Forelimb muscle (tissue), 1 donor: ENCODE results near the gene SLC37A3. TPM values are rescaled to one million over a fixed set of nuclear protein-coding genes. Genes with fewer than 3 reads are reported as not detected.

Experiments
- DNase-seq: peaks from one replicate; pipeline ENCODE4 v3.0.0-alpha.2; 2013; ENCODE audit warnings: low read depth
- polyA plus RNA-seq: library from polyadenylated mRNA; unstranded; fragments of 120-200 nt; gene quantifications from one replicate; pipeline ENCODE4 v1.2.1, GENCODE V29; 2013; ENCODE audit not compliant: insufficient read length

SLC37A3 gene
- polyA plus RNA-seq, 1 donor = 26.4 TPM

- DNase-seq = no peak
Measured at GRCh38 chr7:140400381-140400780, 2.1 kb upstream of the SLC37A3 start.

GRCh38 chr7:140398821-140399220 is 491 bp upstream of the SLC37A3 start:
- DNase-seq = no peak

DNA sequence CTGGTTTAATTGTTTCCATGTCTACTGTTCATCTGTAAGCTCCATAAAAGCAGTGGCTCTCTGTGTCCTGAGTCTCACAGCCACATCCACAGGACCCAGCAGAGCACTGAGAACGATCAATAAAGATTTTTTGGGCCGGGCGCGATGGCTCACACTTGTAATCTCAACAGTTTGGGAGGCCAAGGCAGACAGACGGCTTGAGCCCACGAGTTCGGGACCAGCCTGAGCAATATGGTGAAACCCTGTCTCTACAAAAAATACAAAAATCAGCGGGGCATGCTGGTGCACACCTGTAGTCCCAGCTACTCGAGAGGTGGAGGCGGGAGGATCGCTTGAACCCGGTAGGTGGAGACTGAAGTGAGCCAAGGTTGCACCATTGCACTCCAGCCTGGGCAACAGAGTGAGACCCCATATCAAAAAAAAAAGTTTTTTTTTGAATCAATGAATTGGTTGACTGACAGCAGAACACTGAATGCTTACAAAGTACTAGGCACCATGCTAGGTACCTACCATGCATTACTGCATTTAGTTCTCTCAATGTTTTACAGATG is 4.5 kb downstream of the SLC37A3 start:
- no peak for DNase-seq

DNA sequence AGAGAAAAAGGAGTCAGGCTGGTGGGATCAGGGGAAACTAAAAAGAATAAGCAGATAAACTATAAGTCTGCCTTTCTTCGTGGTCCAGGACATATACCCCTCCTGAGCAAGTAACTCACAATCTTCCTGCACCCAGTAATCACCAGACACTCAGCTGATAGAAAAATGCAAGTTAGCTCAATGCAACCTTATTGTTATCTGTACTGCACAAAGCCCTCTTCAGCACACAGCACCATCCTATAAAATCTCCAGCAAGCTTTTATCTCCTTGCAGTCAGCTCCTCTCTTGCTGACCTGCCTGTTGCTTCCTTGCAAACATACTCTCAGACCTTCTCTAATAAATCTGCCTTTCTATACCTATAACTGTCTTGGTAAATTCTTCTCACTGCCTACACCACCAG is 6.7 kb downstream of the SLC37A3 start:
- DNase-seq = no peak

DNA sequence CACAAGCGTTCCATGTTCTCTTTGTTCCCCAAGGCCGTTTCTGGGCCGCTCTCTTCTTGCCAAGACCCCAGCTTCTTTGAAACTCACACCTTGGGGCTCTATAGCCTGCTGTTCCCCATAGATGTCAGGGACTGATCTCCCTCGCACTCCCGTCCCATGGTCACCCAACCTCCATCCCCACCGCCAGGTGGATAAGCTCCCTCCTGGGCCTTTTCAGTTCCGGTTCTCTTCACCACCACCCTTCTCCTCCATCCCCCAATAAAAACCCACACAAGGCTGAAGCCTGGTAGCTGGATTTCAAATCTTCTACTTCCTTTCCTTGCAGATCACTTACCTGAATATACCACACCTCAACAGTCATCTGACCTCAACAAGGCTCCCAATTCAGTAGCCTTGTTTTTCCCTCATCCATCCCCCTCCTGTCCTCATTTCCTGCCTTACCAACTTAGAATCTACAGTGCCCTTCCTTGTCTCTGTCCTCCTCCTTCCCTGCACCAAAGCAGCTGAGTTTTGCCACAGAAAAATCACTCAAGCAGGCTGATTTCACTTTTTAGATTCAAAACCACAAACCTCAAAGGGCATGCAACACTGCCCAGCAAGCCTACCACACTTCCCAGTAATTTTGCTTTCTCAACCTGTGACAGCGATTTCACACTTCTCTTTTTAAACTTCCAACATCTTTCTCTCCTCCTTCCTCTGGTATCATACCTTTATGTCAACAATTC is 7.7 kb downstream of the SLC37A3 start:
- DNase-seq = no peak

DNA sequence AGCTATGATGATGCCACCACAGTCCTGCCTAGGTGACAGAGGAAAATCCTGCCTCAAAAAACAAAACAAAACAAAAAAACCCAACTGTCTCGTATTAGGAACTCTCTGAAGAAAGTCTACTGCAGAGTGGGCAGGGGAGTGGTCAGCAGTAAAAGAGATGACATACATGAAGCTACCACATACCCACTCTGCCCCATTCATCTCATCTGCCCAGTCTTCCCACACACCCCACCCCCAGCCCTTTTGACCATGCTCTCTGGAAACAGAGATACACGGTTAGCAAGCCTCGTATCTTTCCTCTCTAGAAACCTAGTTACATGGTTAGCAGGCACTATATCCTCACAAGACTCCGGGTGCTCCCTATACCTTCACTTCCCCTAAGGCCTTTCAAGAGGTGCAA is 8.3 kb downstream of the SLC37A3 start:
- DNase-seq = no peak

DNA sequence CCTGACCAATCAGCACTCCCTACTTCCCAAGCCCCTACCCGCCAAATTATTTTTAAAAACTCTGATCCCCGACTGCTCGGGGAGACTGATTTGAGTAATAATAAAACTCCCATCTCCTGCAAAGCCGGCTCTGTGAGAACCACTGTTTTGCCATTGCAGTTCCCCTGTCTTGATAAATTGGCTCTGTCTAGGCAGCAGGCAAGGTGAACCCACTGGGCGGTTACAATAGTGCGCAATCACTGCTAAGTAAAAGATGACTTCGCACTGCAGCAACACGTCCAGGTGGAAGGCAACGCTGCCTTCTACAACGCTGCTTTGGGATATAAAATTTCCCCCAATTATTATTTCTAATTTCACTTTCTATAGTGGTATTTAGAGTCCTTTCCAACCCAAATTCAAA is 8.9 kb downstream of the SLC37A3 start:
- DNase-seq = no peak

DNA sequence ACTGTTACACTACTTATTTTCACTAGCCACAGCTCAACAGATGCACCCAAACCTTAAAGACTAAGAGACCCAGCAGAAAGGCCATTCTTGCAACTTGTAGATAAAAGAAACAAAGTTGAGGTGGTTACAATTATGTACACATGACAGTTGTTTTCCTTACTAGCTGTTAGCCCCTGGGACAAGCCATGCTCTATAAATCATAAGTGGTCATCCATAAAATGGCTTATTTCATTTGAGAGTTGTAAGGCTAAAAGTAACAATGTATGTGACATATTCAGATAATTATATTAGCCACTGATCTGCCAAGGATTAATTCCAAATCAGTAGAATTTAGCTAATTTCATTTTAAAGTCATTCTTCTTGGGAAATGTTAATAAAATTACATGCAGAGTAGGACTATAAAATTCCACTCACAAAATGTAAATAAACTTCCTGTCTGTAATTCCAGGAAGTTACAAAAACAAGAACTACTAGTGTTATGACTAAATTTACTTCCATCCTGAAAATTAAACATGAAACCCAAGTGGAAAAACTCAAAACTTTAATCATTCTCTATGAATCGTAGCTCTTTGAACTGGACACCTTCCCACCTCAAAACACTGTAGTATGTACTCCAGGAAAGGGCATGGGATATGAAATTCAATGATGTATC is 13.3 kb downstream of the SLC37A3 start:
- DNase-seq = no peak

DNA sequence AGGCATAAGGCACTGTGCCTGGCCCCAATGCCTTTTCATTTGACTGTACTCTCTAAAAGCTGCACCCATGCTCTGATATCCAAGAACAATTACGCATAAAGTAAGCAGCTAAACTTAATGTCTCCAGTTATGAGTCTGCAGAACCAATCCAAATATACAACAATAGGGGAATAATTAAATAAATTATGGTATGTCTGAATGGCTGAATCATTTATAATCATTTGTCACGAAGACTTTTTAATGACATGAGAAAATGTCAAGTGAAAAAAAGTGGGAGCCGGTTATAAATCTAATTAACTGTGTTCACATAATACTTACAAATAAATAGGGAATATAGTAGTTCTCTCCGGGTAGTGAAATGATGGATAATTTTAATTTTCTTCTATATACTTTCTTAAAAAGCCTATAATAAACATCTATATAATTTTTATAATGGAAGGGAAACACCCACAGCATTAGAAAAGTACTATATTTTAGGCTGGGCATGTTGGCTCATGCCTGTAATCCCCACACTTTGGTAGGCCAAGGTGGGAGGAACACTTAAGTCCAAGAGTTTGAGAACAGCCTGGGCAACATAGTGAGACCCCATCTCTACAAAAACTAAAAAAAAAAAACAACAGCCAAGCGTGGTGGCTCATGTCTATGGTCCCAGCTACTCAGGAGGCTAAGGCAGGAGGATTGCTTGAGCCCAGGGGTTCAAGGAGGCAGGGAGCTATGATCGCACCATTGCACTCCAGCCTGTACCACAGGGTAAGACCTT is 14.2 kb downstream of the SLC37A3 start:
- DNase-seq = no peak

- DNase-seq = no peak
Measured at GRCh38 chr7:140375892-140376730, 22.2 kb downstream of the SLC37A3 start.

DNA sequence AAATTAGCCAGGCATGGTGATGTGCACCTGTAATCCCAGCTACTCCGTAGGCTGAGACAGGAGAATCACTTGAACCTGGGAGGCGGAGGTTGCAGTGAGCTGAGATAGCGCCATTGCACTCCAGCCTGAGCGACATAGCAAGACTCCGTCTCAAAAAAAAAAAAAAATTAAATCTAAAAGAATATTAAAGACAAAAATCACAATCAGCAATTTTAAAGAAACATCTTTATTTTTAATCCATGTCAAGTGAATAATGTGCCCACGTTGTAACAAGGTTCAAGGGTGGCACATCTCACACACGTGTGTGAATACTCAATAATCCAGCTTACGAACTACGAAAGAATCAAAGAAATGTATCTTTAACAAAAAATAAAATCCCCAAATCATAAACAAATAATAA is 23.0 kb downstream of the SLC37A3 start:
- DNase-seq = no peak

- DNase-seq = no peak
Measured at GRCh38 chr7:140369294-140369693, 29.0 kb downstream of the SLC37A3 start.

DNA sequence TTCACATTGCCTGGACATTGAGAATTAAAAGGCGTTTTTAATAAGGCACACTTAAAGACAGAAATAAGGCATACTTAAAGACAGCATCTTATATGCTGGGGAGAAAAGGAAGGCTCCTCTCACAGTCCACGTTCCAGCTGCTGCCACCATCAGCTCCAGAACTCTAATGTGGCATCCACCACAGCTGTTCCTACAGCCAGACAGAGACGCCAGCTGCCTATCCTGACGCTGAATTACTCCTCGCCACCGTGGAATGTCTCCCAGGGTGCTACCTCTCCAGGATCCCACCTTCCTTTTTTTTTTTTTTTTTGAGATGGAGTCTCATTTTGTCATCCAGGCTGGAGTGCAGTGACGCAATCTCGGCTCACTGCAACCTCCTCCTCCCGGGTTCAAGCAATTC is 30.8 kb downstream of the SLC37A3 start:
- no peak for DNase-seq

DNA sequence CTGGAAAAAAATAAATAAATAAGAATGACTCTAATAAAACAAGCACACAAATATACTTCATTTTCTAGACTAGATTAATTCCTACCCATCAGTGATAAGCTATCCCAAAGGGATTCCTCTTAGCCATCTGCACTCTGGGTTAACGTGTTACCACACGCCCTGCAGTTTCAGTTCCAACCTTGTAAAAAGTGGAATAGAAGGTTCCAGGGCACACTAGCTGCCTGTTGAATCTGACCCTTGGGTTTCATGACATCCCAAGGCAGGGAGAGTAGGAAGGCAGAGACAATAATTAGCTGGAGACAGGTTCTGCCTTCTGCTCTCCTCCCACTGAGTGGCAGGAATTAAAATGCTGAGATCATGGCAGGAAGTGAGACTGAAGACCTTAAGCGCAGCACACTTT is 33.5 kb downstream of the SLC37A3 start:
- no peak for DNase-seq

DNA sequence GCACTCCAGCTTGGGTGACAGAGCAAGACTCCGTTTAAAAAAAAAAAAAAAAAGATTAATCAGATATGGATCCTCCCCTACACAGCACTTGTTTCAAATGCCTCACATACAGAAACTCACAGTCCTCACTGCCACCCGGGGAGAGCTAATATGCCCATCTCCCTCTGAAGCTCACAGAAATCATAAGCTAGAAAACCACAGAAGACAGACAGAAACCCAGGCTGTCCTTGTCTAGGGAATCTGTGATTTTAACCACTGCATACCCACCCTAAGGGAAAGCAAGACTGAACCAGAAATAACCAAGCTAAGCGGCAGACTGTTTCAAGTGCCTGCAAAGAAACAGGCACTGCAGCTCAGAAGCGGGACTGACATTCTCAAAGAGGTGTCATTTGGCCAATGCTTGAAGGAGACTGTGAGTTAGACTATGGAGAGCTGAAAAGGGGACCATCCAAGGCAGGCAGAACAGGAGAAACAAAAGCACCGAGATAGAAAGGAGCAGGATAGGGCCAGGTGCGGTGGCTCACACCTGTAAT is 37.6 kb downstream of the SLC37A3 start:
- DNase-seq = no peak

DNA sequence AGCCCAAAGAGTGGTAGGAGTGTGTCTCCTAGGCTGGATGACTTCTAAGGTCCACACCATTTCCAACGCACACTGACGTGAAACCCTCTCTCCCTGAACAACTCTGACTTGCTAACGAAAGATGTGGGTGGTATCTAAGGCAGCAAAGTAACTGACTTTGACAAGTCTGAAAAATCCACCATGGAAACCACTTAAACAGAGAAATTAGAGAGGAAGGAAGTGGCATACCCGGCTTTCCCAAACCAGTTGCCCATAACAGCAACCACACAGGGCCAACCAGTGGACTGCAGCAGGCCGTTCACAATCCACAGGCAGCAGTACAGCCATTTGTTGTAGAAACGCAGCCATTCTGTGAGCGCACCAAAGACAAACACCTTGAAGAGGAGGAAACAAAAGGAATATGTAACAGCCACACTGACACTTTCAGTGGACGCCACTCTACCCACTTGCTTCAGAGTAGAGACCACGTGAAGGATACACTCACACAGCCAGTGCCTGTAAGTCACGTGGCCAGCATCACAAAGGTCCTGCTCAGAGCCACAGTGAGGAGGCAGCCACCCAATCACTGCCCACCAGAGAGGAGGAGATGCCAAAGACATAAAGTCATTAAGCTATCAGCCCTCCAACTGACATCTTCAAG is 39.8 kb downstream of the SLC37A3 start:
- no peak for DNase-seq

GRCh38 chr7:140358024-140358411 is 40.3 kb downstream of the SLC37A3 start:
- DNase-seq = no peak

- no peak for DNase-seq
Measured at GRCh38 chr7:140350056-140350455, 48.3 kb downstream of the SLC37A3 start.

DNA sequence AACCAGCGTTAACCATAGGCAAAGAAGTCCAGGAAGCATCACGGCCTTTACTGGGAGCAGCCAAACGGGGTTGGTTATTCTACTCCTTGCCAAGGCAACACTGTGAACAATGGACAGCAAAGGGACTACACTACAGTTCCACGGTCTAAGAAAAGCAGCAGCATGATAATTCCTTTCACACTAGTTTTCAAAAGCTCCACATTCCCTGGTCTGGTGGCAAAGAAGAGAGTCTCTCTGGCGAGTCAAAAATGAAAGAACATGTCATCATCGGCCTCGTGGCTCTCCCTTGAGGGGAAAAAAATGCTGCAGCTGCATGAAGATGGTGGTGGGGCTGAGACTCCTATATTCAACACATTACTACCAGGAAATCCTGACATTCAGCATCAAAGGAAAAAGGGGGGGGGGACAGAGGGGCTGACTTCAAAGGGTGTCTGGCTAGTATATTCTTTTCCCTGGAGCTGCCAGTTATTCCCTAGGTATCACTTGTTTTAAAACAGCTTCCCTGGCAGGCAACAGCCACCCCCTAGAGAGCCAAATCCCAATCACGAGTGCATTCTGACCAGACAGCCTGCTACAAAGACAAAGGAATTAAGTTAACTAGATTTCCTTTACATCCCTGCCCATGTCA is 49.1 kb downstream of the SLC37A3 start:
- no peak for DNase-seq

GRCh38 chr7:140348161-140348849 is 50.0 kb downstream of the SLC37A3 start:
- DNase-seq = no peak
